ENCODE measurements around the gene MTSS2.

Gene MTSS2

DNA sequence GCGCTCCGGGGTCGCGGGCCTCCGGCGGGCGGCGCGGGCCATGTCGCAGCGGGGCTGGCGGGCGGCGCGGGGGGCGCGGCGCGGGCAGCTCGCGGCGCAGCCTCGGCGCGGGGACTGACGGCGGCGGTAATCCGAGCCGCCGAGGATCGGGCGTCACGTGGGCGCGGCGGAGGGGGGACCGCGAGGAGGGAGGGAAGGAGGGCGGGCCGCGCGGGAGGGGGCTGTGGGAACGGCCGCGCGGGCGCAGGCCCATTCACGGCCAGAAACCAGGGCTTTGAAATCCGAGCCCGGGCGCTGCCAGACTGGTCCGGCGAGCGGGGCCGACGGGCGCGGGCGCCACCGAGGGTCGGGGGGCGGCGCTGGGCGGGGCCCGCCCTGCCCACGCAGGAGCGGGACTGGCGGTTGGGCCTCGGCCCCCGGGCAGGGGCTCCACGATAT is at the start of gene MTSS2:
TSS of gene MTSS2 (minus strand) at position 116 of the 438 bp plus-strand sequence. CDS start 262 bp downstream, outside the sequence.
- no peak for DNase-seq

DNA sequence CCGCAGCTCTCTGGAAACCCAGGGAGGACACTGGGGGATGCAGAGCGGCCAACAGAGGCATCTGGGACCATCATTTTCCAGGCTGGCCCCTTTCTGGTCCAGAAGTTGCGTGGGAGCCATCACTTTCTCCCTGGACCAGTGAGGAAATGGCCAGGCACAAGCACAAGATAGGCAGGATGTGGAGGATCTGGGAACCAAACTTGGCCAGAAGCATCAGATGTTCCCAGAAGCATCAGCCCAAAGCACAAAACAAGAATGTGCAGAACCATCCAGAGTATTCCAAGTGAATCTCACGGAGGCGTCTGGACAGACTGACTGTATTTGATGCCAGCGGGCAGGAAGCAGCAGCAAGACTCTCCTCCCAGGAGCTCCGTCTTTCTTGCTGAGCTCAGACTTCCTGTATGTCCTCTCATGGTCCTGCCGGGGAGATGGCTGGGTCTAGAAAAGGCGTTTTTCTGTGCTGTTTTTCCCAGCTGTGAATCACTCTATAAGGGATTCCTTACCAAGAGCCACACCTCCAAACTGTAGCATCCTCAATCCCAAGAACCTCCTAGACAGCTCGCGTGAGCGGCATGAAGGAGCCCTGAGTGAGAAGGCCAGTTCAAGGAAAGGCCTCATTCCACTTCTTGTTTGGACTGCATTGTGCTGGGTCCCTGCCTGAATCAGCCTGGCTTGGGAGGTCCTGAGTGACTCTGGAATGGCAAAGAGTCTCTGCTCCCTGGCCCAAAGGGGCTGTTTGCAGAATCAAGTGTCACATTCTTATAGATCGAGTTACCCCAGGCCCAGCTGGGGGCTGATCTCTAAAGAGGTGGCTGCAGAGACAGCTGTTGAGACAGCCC is 49.5 kb upstream of the MTSS2 start:
- no peak for DNase-seq

- DNase-seq: no peak
Observed at GRCh38 chr16:70734522-70735095, 48.8 kb upstream of the MTSS2 start.

- DNase-seq: no peak
Observed at GRCh38 chr16:70730944-70731343, 45.1 kb upstream of the MTSS2 start.

DNA sequence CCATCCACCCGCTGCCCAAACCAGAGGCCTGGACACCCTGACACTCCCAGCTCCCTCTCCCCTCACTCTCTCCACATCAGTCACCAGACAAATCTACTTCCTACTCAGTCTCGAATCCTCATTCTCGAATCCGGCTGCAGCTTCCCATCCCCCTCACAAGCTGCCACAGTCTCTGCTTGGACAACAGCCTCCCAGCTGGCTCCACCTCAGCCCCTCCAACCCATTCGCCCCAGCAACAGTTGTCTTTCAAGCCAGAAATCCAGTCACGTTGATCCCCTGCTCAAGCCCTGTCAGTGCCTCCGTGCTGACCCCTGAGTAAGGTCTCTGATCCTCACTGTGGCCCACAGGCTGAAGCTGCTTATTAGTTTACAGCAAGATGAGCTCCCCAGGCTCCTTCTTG is 44.2 kb upstream of the MTSS2 start:
- DNase-seq: no peak

GRCh38 chr16:70729292-70729691 is 43.4 kb upstream of the MTSS2 start:
- no peak for DNase-seq

- no peak for DNase-seq
Observed at GRCh38 chr16:70728150-70728549, 42.3 kb upstream of the MTSS2 start.

GRCh38 chr16:70726892-70727361 is 41.1 kb upstream of the MTSS2 start:
- DNase-seq: no peak

DNA sequence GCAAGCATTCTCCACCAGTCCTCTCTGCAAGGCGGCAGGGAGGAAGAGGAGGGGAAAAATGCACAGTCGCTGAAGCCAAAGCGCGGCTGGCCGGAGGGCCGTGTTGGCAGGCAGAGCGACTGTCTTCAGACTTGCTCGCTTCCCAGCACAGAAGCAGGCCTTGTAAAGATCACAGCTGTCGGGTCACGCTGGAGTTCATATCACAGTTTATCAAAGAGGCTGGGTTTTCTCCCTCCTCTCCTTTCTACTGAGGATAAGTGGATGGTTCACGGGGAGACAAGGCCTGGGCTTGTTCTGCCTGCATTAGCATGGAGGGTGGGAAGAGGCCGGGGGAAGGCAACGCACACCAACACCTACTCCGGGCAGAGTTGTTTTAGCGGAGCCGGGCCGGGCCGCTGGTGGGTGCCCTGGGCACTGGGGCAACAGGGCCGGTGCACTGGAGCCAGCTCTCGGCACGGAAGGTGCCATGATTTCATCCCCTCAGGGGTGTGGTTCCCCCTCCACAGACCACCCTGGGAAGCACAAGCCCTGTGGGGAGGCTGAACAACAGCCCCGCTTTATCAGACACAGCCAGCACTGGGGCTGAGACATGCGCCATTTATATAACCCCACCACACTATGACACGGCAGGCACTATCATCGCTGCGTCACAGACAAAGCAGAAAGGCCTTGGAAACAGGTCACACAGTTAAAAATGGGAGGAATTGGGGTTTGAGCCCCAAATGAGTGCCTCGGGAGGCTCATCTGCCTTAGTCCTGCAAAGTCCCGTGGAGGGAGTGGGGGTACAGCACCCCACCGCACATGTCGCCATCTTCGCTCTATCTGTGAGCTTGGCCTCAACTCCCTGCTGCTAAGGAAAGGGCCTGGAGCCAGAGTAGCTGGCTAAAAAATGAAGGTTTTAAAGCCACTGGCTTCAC is 40.3 kb upstream of the MTSS2 start:
- no peak for DNase-seq

- no peak for DNase-seq
Observed at GRCh38 chr16:70725024-70725911, 39.4 kb upstream of the MTSS2 start.

DNA sequence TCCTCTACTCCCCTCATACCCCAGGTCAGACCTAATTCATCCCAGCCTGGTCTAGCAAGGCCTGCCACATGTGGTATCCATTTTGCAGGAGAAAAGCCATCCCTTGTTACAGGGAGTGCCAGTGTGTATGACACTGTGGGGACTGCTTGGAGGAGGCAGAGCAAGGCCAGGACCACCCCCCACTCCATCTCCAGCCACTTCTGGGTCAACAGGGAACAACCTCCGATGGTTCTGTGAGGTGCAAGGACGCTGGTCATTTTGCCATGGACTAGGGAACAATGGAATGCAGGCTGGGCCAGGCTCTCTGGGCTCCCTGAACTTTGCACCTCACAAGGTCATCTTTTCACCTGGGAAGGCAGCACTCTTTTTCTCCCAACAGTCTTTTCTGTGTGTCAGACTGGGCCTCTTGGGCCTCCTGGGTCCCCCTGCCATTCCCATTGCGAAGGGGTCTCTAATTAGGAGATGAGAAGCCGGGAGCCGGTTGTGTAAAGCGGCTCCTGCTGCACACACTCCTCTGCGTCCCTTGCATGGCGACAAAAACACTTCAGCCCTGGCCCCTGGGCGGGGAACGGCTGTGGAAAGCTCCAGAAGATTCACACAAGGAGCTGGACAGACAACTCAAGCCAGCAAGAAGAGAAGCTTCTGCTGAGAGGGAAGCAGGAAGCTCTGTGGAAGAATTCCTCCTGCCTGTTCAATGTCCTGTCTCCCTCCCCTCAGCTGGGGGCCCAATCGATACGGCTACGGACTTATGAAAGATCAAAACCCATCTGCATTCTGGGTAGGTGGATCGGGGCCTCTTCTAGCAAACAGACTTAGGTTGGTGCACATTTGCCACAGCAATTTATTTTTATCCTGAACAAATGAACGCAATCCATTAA is 38.5 kb upstream of the MTSS2 start:
- DNase-seq: no peak

DNA sequence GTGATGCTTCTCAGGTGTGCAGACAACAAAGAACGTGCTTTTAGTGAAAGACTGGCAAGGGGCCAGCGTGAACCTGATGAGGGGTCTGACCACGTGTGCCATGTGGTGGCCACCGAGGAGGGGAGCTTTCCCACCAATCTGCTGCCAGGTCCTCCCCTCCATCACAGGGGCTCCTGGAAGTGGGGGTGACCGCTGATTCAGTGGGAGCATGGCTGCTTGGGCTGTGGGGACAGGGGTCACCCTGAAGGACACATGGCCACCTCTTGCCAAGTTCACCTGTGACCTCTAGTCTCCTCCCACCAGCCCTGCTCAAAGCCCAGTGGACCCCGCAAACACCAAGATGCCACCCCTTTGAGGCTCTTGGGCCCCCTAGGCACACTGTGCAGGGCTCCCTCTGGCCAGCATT is 37.9 kb upstream of the MTSS2 start:
- no peak for DNase-seq

DNA sequence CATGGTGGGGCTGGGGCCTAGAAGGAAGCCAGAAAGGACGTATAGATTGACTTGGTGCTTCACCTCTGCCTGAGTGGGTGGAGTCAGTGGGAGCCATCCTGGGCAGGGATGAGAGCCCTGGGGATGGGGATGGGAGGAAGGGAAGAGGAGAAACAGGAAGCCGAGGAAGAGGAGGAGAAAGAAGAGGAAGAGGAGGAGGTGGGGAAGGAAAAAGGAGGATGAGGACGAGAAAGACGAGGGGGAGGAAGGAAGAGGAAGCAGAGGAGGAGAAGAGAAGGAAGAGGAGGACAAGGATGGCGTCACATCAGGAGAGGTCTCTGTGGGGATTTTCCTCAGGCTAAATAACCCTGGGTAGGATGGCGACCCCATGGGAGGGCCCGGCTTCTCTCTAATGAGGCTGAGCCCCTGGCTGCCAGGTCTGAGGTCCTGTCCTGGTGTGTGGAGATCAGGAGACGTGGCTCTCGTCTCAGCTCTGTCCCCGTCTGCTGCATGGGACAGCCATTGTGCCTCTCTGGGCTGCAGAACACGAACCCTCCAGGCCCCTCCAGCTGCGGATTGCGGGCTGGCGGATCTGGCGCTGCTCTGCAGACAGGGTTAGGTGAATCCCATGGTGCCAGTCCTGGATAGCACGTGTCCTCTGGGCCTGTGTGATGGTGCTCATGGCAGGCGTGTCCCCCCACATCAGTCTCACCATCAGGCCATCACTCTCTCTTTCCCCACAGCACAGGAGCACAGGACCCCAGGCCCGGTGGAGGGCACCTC is 35.5 kb upstream of the MTSS2 start:
- no peak for DNase-seq

DNA sequence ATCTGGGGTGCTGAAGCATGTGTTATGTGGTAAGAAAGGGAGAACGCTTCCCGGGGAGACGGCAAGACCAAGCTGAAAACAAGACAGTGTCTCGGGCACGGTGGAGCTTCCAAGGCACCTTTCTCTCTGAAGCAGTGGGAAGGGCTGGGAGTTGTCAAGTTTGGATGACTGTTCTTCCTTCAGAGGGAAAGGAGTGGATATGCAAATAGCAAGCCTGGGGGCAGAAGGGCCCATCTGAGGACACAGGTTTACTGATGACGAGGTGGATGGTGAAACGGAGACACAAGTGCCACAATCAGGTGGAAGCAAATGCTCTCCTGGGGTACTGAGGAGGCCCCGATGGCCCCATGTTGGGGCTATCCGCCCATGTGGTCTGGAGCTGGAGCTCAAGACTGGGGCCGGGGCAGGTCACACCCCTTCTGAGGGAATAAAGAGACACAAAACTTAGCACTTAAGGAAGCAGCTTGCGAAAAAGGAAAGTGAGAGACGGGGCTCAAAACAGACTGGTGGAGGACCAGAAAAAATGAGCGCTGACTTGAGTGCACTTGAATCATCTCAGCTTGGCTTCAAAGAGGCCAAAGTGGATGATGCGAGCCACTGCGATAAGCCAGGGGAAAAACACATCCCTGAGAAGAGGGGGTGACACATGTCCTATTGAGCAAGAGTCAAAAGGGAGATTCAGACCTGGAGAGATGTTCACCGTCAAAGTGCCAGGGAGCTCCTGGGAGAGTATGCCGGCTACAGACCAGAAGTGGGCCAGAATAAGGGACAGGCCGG is 34.8 kb upstream of the MTSS2 start:
- DNase-seq: no peak

DNA sequence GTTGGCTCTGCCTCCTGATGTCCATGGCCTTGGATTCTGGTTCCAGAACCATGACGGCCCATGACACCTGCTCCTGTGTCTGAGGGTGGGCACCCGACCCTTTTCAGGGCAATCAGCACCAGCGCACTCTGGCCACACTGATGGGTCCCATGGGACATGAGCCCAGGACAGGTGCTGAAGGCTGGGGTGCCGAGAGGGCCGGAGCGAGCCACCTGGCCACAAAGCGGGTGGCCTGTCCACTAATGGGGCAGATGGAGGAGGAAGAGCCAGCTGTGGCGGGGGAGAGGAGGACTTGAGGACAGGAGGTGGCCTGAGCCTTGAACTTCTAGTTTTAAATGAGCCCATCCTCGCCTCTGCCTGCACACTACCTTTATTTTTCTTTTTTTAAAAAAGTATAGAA is 31.2 kb upstream of the MTSS2 start:
- DNase-seq: no peak

- DNase-seq: no peak
Observed at GRCh38 chr16:70715860-70716357, 30.1 kb upstream of the MTSS2 start.

DNA sequence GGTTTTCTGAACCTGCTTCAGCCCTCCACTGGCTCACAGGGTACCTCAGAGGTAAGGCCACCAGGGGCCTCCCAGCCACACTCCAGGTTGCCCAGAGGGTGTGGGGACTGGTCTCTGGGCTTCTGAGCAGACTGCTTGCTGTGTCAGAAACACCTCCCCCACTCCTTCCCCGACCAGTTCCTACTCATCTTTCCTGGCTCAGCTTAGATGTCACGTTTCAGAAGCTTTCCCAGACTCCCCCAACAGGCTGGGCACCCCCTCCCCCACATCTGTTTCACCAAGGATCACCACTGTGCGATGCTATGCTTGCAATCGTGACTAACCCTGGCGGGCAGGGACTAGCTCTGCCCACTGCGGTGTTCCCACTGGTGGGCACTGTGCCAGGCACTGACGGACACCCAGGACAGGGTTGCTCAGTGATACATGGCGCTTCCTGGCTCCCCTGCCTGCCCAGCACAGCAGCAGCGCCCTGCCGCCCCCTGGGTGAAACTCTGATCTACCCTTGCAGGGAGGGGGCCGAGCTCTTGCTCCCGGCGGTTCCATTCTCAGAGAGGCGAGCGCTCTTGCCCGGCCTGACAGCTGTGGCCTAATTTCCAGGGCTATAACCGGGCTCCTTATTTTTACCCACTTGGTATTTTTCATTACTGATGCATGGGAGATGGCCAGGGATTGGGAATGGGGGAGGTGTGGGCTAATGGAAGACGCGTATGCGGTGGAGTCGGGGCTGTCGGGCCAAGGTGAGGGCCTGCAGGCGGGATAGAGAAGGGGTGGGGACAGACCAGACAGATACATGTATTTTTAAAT is 29.4 kb upstream of the MTSS2 start:
- DNase-seq: no peak

DNA sequence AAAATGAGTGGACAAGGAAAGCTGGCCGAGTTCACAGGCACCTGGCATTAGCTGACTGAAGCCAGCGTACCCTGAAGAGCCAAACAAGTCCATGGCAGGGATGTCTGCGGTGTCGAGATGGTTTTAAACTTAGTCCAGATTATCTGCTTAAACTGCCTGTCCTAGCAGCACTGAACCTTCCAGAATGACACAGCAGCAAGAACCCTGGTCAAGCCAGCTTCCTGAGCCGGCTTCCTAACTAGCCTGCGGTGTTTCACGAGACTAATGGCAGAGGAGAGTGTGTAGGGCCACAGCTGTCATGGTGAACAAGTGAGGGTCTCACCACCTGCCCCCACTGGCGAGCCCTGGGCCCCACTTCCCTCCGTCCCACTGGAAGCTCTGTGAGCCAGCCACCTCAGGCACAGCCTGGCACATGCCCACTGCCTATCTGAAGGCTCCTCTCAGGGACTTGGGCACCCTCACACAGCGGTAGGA is 28.8 kb upstream of the MTSS2 start:
- no peak for DNase-seq
